ENCODE data around the gene PPP3CA.

DNA sequence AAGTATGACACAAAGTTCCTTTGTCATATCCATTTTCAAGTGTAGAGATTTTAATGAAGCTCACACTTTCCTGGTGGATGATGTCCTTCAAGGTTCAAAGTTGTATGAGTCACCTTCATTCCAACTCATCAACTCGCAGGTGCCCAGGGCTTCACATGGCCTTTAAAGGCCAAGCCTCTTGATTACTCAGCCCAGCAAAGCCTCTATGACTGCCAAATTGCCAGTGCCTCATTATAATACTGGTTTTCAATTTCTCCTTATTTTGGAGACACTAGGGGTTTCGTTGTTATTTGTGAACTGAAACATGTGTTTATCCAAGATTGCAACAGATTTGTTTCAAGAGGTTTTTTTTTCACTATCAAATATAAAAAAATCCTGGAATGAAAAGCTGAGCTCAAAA lies 45.9 kb upstream of the PPP3CA start:
- TF ChIP-seq, protein P1, sequence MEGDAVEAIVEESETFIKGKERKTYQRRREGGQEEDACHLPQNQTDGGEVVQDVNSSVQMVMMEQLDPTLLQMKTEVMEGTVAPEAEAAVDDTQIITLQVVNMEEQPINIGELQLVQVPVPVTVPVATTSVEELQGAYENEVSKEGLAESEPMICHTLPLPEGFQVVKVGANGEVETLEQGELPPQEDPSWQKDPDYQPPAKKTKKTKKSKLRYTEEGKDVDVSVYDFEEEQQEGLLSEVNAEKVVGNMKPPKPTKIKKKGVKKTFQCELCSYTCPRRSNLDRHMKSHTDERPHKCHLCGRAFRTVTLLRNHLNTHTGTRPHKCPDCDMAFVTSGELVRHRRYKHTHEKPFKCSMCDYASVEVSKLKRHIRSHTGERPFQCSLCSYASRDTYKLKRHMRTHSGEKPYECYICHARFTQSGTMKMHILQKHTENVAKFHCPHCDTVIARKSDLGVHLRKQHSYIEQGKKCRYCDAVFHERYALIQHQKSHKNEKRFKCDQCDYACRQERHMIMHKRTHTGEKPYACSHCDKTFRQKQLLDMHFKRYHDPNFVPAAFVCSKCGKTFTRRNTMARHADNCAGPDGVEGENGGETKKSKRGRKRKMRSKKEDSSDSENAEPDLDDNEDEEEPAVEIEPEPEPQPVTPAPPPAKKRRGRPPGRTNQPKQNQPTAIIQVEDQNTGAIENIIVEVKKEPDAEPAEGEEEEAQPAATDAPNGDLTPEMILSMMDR (IDR thresholded peaks at IDR 0.05) = no peak
- no peak for TF ChIP-seq POLR2A (IDR thresholded peaks at IDR 0.05)

Measured in Peyer's patch (tissue), 4 donors.